ENCODE data around the gene GGT7. TPM values are rescaled to one million over a fixed set of nuclear protein-coding genes. Genes with fewer than 3 reads are reported as not detected.

Gene GGT7
- total RNA-seq, 1 donor from 2014 or later = 27.0 TPM

- DNase-seq (ENCODE audit: low spot score) (no peak), ATAC-seq (no peak)
- intact Hi-C loops (cut with DNase I) = no loop called here
Observed at GRCh38 chr20:34859826-34860545, 12.7 kb downstream of the GGT7 start.

- ATAC-seq = peak; percentile 16
- DNase-seq (ENCODE audit: low spot score) = no peak
- intact Hi-C loops (cut with DNase I) = no loop called here
Observed at GRCh38 chr20:34859367-34859766, 13.3 kb downstream of the GGT7 start.

- DNase-seq (ENCODE audit: low spot score) (no peak), ATAC-seq (no peak)
- intact Hi-C loops (cut with DNase I) = no loop called here
Observed at GRCh38 chr20:34852298-34852697, 20.4 kb downstream of the GGT7 start.

GRCh38 chr20:34850969-34851368 is 21.7 kb downstream of the GGT7 start:
- no peak for ATAC-seq
- intact Hi-C loops (cut with DNase I) = no loop called here
- DNase-seq (ENCODE audit: low spot score) = no peak

- intact Hi-C loops (cut with DNase I) = no loop called here
- ATAC-seq (no peak), DNase-seq (ENCODE audit: low spot score) (no peak)
Observed at GRCh38 chr20:34849778-34850177, 22.9 kb downstream of the GGT7 start.

GRCh38 chr20:34848597-34848996 is 24.1 kb downstream of the GGT7 start:
- ATAC-seq (no peak), DNase-seq (ENCODE audit: low spot score) (no peak)
- intact Hi-C loops (cut with DNase I) = no loop called here

GRCh38 chr20:34843421-34843820 is 29.2 kb downstream of the GGT7 start:
- intact Hi-C loops (cut with DNase I) = no loop called here
- ATAC-seq (no peak), DNase-seq (ENCODE audit: low spot score) (no peak)

GRCh38 chr20:34842143-34842542 is 30.5 kb downstream of the GGT7 start:
- ATAC-seq = no peak
- DNase-seq (ENCODE audit: low spot score) = no peak
- intact Hi-C loops (cut with DNase I) = no loop called here

GRCh38 chr20:34834459-34834893 is 38.2 kb downstream of the GGT7 start:
- intact Hi-C loops (cut with DNase I) = no loop called here
- DNase-seq (ENCODE audit: low spot score) = no peak
- peak; percentile 49 for ATAC-seq

GRCh38 chr20:34831936-34832335 is 40.7 kb downstream of the GGT7 start:
- intact Hi-C loops (cut with DNase I) = no loop called here
- no peak for DNase-seq (ENCODE audit: low spot score)
- no peak for ATAC-seq

- intact Hi-C loops (cut with DNase I) = no loop called here
Observed at GRCh38 chr20:34829191-34829590, 43.5 kb downstream of the GGT7 start.

GRCh38 chr20:34825530-34826362 is 46.9 kb downstream of the GGT7 start, which contains the start of gene NCOA6:
Gene NCOA6 (minus strand): TSS chr20:34825651. CDS start chr20:34782355, 43,296 bp downstream.
- intact Hi-C loops (cut with DNase I) = no loop called here
- ATAC-seq = peak; percentile 96
- DNase-seq (ENCODE audit: low spot score) = peak; percentile 94

More at GRCh38 chr20:34829191-34829590, 43.5 kb downstream of the GGT7 start:
- DNase-seq (ENCODE audit: low spot score) (no peak), ATAC-seq (no peak)

- intact Hi-C loops (cut with DNase I) = no loop called here
- ATAC-seq = peak; percentile 68
- DNase-seq (ENCODE audit: low spot score) = peak; percentile 74
Observed at GRCh38 chr20:34824806-34825529, 47.7 kb downstream of the GGT7 start.

- ATAC-seq = peak; percentile 54
- intact Hi-C loops (cut with DNase I) = no loop called here
- no peak for DNase-seq (ENCODE audit: low spot score)
Observed at GRCh38 chr20:34824452-34824805, 48.2 kb downstream of the GGT7 start.

GRCh38 chr20:34824026-34824425 is 48.6 kb downstream of the GGT7 start:
- ATAC-seq = no peak
- intact Hi-C loops (cut with DNase I) = no loop called here

GRCh38 chr20:34820805-34821578 is 51.7 kb downstream of the GGT7 start:
- intact Hi-C loops (cut with DNase I) = no loop called here
- ATAC-seq (no peak), DNase-seq (ENCODE audit: low spot score) (no peak)

More at GRCh38 chr20:34824026-34824425, 48.6 kb downstream of the GGT7 start:
- DNase-seq (ENCODE audit: low spot score) = no peak

GRCh38 chr20:34817801-34818200 is 54.9 kb downstream of the GGT7 start:
- DNase-seq (ENCODE audit: low spot score) (no peak), ATAC-seq (no peak)
- intact Hi-C loops (cut with DNase I) = no loop called here

GRCh38 chr20:34817072-34817471 is 55.6 kb downstream of the GGT7 start:
- DNase-seq (ENCODE audit: low spot score) (no peak), ATAC-seq (no peak)
- intact Hi-C loops (cut with DNase I) = no loop called here

GRCh38 chr20:34815636-34816035 is 57.0 kb downstream of the GGT7 start:
- intact Hi-C loops (cut with DNase I) = no loop called here
- no peak for ATAC-seq
- no peak for DNase-seq (ENCODE audit: low spot score)

Measured in sciatic nerve (tissue), 2 donors.